Panc1 (cell line): ENCODE results near the gene PFN1. TPM values are rescaled to one million over a fixed set of nuclear protein-coding genes. Genes with fewer than 3 reads are reported as not detected.

Experiments
- ATAC-seq: fragments of 200-7000 bp; cut with Tn5 transposase; 2 replicates; pipeline ENCODE4 v1.9.1; 2020; ENCODE audit warnings: mild to moderate bottlenecking, moderate library complexity
- BruUV-seq: library from RNA; stranded (reverse); fragments of 400-500 nt; replicated peaks from 2 replicates; lab custom pipeline; 2021; lab: Mats Ljungman, UMichigan
- CTCF ChIA-PET: fragments of 300-600 bp; sonication (Branson Sonifier 250); formaldehyde crosslinking; loops from one replicate; lab custom pipeline; 2022; ENCODE audit warnings: antibody characterized with exemption; lab: Charles Lee
- POLR2A ChIA-PET: fragments of 300-600 bp; sonication (Branson Sonifier 250); formaldehyde crosslinking; loops from one replicate; lab custom pipeline; 2022; ENCODE audit warnings: antibody characterized with exemption; lab: Charles Lee
- DNase-seq: peaks from one replicate; pipeline ENCODE4 v3.0.0-alpha.2; 2010; ENCODE audit warnings: low read depth, low spot score
- H3K27ac ChIP-seq: 2 replicates; pipeline ENCODE4 v1.5.1; 2011; ENCODE audit warnings: mild to moderate bottlenecking, low read length, inconsistent platforms
- H3K27me3 ChIP-seq: fragments of 200-500 bp; sonication (Bioruptor generic); 2 replicates; pipeline ENCODE4 v1.6.0; 2014; ENCODE audit warnings: low read length, inconsistent platforms; ENCODE audit not compliant: control insufficient read depth, insufficient read depth
- H3K36me3 ChIP-seq: fragments of 200-500 bp; sonication (Bioruptor generic); 2 replicates; pipeline ENCODE4 v1.5.1; 2014; ENCODE audit warnings: inconsistent platforms, mild to moderate bottlenecking, low read length, moderate library complexity; ENCODE audit not compliant: control insufficient read depth, insufficient read depth
- H3K4me1 ChIP-seq: 2 replicates; pipeline ENCODE4 v1.5.1; 2011; ENCODE audit warnings: inconsistent platforms, mild to moderate bottlenecking, low read length, moderate library complexity; ENCODE audit not compliant: control insufficient read depth, insufficient read depth
- H3K4me3 ChIP-seq, 2 experiments: 2 replicates each; pipeline ENCODE4 v1.5.1; 2011 to 2012; ENCODE audit warnings: low read depth in 2 of 2, low read length in 2 of 2, mild to moderate bottlenecking in 2 of 2, inconsistent platforms in 1 of 2, moderate library complexity in 1 of 2
- H3K9me3 ChIP-seq: fragments of 200-500 bp; sonication (Bioruptor generic); 2 replicates; pipeline ENCODE4 v1.5.1; 2014; ENCODE audit warnings: low read depth, mild to moderate bottlenecking, inconsistent platforms, low read length, moderate library complexity; ENCODE audit not compliant: control insufficient read depth, insufficient read depth
- POLR2AphosphoS5 ChIP-seq: IDR thresholded peaks from 2 replicates; pipeline ENCODE4 v1.6.1; 2012; ENCODE audit warnings: mild to moderate bottlenecking, low read depth, low read length, moderate library complexity
- SIN3A ChIP-seq: IDR thresholded peaks from 2 replicates; pipeline ENCODE4 v1.6.1; 2012; ENCODE audit warnings: low read depth, mild to moderate bottlenecking, low read length, moderate library complexity, borderline replicate concordance; ENCODE audit not compliant: insufficient read depth
- TCF7L2 ChIP-seq: IDR thresholded peaks from 2 replicates; pipeline ENCODE4 v1.6.1; 2011; ENCODE audit warnings: mild to moderate bottlenecking, low read depth, low read length, inconsistent platforms
- in situ Hi-C: cut with HindIII; loops from 2 replicates; pipeline ENCODE4 v1.10.0; 2016; ENCODE audit warnings: low sequenced_read_pairs, low pct_unique_long_range_greater_than_20kb
- intact Hi-C: fragments of 100-400 bp; cut with micrococcal nuclease; formaldehyde crosslinking; loops from one replicate; pipeline ENCODE4 v1.10.0; 2022; ENCODE audit not compliant: unreplicated experiment
- total RNA-seq: library from RNA; stranded (reverse); gene quantifications from one replicate; pipeline ENCODE4 v1.2.1, GENCODE V29; 2021; ENCODE audit not compliant: unreplicated experiment
- TF ChIP-seq, protein P1 (sequence below), 2 experiments: IDR thresholded peaks; 2 replicates each; pipeline ENCODE4 v1.6.1; 2011 to 2012; ENCODE audit warnings: low read depth in 2 of 2, control low read depth in 1 of 2, low read length in 1 of 2, mild to moderate bottlenecking in 1 of 2, moderate library complexity in 1 of 2; ENCODE audit not compliant: insufficient read depth in 1 of 2
- TF ChIP-seq, protein P2 (sequence below): fragments of 450-650 bp; IDR thresholded peaks from 2 replicates; pipeline ENCODE4 v1.5.1; 2017; ENCODE audit warnings: mild to moderate bottlenecking

PFN1 gene
- total RNA-seq, 1 experiment from 2014 or later, result 1,074 TPM

DNA sequence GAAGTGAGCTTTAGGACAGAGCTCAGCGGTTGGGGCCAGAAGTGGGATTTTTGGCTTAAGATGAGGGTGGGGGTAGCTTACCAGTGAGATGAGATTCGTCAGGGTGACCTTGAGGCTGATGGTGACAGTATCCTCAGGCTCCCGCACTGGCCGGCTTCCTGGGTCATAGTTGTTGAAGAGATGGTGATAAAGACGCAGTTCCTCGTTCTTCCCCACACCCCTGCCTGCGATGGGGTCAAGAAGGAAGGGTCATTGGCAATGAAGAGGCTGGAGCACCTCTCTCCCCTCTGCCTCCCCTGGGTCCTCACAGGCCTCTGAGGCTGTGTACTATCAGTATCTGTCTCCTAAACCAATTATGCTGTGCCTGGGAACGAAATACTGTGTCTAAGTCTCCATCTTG, 45.8 kb downstream of the PFN1 start:
- no peak for DNase-seq
- no peak overlapping the region for H3K4me3 ChIP-seq
- CTCF ChIA-PET, result interaction anchor here (0.5 kb wide), 1 partner anchor 8 kb away, joined by 11 read pairs; no protein-coding TSS in a partner anchor
- no peak for ATAC-seq
- in situ Hi-C loops, result no loop called here
- no peaks in the 10 kb centered on the region for H3K36me3 ChIP-seq
- H3K9me3 ChIP-seq, result no peaks in the 10 kb centered on the region
- no peak overlapping the region for H3K27ac ChIP-seq
- intact Hi-C loops, result no loop called here
- no peaks in the 10 kb centered on the region; the same call in 1 of the 2 replicates for H3K4me1 ChIP-seq
- no TSS peak for BruUV-seq
- TF ChIP-seq SIN3A, result no peak
- TF ChIP-seq, protein P1, sequence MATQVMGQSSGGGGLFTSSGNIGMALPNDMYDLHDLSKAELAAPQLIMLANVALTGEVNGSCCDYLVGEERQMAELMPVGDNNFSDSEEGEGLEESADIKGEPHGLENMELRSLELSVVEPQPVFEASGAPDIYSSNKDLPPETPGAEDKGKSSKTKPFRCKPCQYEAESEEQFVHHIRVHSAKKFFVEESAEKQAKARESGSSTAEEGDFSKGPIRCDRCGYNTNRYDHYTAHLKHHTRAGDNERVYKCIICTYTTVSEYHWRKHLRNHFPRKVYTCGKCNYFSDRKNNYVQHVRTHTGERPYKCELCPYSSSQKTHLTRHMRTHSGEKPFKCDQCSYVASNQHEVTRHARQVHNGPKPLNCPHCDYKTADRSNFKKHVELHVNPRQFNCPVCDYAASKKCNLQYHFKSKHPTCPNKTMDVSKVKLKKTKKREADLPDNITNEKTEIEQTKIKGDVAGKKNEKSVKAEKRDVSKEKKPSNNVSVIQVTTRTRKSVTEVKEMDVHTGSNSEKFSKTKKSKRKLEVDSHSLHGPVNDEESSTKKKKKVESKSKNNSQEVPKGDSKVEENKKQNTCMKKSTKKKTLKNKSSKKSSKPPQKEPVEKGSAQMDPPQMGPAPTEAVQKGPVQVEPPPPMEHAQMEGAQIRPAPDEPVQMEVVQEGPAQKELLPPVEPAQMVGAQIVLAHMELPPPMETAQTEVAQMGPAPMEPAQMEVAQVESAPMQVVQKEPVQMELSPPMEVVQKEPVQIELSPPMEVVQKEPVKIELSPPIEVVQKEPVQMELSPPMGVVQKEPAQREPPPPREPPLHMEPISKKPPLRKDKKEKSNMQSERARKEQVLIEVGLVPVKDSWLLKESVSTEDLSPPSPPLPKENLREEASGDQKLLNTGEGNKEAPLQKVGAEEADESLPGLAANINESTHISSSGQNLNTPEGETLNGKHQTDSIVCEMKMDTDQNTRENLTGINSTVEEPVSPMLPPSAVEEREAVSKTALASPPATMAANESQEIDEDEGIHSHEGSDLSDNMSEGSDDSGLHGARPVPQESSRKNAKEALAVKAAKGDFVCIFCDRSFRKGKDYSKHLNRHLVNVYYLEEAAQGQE (IDR thresholded peaks at IDR 0.05; ENCODE audit: insufficient read depth in 1 of 2, low read depth in 2 of 2, low read length in 1 of 2), result no peak
- no peaks in the 10 kb centered on the region for H3K27me3 ChIP-seq
- POLR2A ChIA-PET, result interaction anchor here (0.6 kb wide), 1 partner anchor 112 kb away, joined by 3 read pairs; no protein-coding TSS in a partner anchor

DNA sequence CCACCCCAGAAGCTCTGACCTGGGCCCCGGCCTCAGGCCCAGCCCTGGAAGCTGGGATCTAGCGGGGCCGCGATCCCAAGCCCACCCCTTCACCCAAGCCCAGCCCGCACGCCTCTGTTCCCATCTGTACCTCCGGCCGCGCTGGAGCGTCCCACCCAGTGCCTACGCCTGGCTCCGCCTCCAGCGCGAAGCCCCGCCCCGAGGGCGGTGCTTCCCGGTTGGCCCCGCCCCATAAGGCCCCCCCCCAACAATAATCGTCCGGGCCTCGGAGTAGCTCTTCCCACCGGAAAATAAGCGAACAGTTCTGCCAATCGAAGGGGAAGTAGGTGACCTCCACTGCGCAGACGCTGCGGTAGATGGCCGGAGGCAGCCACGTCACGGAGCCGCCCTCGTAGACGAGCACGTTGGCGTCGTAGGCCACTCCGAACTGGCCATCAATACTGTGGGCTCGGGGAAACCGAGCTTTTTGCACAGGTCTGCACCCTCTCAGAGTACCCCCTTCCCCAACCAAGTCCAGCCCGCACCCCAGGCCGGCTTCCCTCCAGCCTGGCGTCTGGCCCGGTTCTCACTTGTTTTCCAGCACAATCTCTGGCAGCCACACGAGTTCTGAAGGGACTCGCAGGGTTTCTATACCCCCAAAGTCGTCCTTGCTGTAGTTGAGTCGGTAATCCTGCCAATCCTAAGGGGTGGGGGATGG, 46.5 kb downstream of the PFN1 start:
- CTCF ChIA-PET, result no interaction called here
- no peak for DNase-seq
- Histone ChIP-seq H3K4me1 (no peaks in the 10 kb centered on the region; the same call in 1 of the 2 replicates), H3K4me3 (no peak overlapping the region), H3K36me3 (no peaks in the 10 kb centered on the region), H3K27ac (no peak overlapping the region), H3K27me3 (no peaks in the 10 kb centered on the region), H3K9me3 (no peaks in the 10 kb centered on the region)
- no TSS peak for BruUV-seq
- TF ChIP-seq TCF7L2 (no peak), SIN3A (no peak), POLR2AphosphoS5 (no peak)
- TF ChIP-seq, protein P2, sequence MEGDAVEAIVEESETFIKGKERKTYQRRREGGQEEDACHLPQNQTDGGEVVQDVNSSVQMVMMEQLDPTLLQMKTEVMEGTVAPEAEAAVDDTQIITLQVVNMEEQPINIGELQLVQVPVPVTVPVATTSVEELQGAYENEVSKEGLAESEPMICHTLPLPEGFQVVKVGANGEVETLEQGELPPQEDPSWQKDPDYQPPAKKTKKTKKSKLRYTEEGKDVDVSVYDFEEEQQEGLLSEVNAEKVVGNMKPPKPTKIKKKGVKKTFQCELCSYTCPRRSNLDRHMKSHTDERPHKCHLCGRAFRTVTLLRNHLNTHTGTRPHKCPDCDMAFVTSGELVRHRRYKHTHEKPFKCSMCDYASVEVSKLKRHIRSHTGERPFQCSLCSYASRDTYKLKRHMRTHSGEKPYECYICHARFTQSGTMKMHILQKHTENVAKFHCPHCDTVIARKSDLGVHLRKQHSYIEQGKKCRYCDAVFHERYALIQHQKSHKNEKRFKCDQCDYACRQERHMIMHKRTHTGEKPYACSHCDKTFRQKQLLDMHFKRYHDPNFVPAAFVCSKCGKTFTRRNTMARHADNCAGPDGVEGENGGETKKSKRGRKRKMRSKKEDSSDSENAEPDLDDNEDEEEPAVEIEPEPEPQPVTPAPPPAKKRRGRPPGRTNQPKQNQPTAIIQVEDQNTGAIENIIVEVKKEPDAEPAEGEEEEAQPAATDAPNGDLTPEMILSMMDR, result no peak
- TF ChIP-seq, protein P1 (IDR thresholded peaks at IDR 0.05; ENCODE audit: insufficient read depth in 1 of 2, low read depth in 2 of 2, low read length in 1 of 2), result no peak
- POLR2A ChIA-PET, result no interaction called here
- intact Hi-C loops (no loop called here), in situ Hi-C loops (no loop called here)
- no peak; the same call in 1 of the 2 replicates for ATAC-seq
